NT2/D1 (cell line): ENCODE data around the gene CEACAM3.

Experiments
- YY1 ChIP-seq: IDR thresholded peaks from 2 replicates; pipeline ENCODE4 v1.6.1; 2011; ENCODE audit not compliant: insufficient read length, insufficient read depth
- ZNF274 ChIP-seq: IDR thresholded peaks from 2 replicates; pipeline ENCODE4 v1.6.1; 2011; ENCODE audit warnings: mild to moderate bottlenecking, low read depth, low read length

- no peak for TF ChIP-seq YY1
- TF ChIP-seq ZNF274, result no peak
Measured at GRCh38 chr19:41807176-41807575, 10.8 kb downstream of the CEACAM3 start.
